ENCODE data around the gene SLBP.

DNA sequence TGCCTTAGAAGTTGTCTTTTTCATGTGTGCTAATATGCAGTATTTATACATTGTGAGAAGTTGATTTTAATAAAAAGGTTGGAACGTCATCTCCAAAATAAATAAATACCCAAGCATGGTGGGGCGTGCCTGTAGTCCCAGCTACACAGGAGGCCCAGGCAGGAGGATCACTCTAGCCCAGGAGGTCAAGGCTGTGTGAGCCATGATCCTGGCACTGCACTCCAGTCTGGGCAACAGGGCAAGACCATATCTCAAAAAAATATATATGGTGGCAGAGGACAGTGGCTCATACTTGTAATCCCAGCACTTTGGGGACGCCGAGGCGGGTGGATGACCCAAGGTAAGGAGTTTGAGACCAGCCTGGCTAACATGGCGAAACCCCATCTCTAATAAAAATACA is 6.4 kb downstream of the SLBP start:
- TF ChIP-seq GATA2 (IDR thresholded peaks at IDR 0.05; ENCODE audit: low read depth, low read length) (no peak), GATA3 (IDR thresholded peaks at IDR 0.05; ENCODE audit: low read depth, low read length) (no peak)

Measured in SH-SY5Y (cell line).